PC-9 (cell line): ENCODE measurements around the gene DUS2. TPM values are rescaled to one million over a fixed set of nuclear protein-coding genes. Genes with fewer than 3 reads are reported as not detected.

Source experiments
- BruUV-seq: library from RNA; stranded (reverse); fragments of 400-500 nt; replicated peaks from 2 replicates; lab custom pipeline; 2021; lab: Mats Ljungman, UMichigan
- CTCF ChIA-PET: fragments of 300-600 bp; sonication (Branson Sonifier 250); formaldehyde crosslinking; loops from one replicate; lab custom pipeline; 2022; ENCODE audit warnings: antibody characterized with exemption; lab: Charles Lee
- POLR2A ChIA-PET: fragments of 300-600 bp; sonication (Branson Sonifier 250); formaldehyde crosslinking; loops from one replicate; lab custom pipeline; 2022; ENCODE audit warnings: antibody characterized with exemption; ENCODE audit not compliant: unreplicated experiment; lab: Charles Lee
- DNase-seq, 2 experiments: peaks; one replicate each; pipeline versions ENCODE4 v3.0.0 to v3.0.0-alpha.2; 2015 to 2022; ENCODE audit warnings: mixed read lengths in 1 of 2
- H2AFZ ChIP-seq: fragments of 200-600 bp; sonication (generic); 2 replicates; pipeline ENCODE4 v1.8.1; 2017; ENCODE audit warnings: antibody characterized with exemption
- H3F3A ChIP-seq: fragments of 200-600 bp; sonication (generic); 2 replicates; pipeline ENCODE4 v1.8.1; 2017; ENCODE audit warnings: antibody characterized with exemption, mild to moderate bottlenecking, low read depth; ENCODE audit not compliant: insufficient read depth
- H3K27ac ChIP-seq: fragments of 200-600 bp; sonication (generic); 2 replicates; pipeline ENCODE4 v1.6.1; 2016; ENCODE audit warnings: mixed run types
- H3K27me3 ChIP-seq: fragments of 200-600 bp; sonication (generic); 2 replicates; pipeline ENCODE4 v1.6.1; 2016; ENCODE audit warnings: low read depth, mixed run types; ENCODE audit not compliant: insufficient read depth
- H3K36me3 ChIP-seq: fragments of 200-600 bp; sonication (generic); 2 replicates; pipeline ENCODE4 v1.6.1; 2016; ENCODE audit warnings: low read depth, mixed run types
- H3K4me1 ChIP-seq: fragments of 200-600 bp; sonication (generic); replicated peaks from 2 replicates; pipeline ENCODE4 v1.6.1; 2016; ENCODE audit warnings: mixed run types; ENCODE audit not compliant: insufficient read depth
- H3K4me2 ChIP-seq: fragments of 200-600 bp; sonication (generic); 2 replicates; pipeline ENCODE4 v1.6.1; 2017; ENCODE audit warnings: mixed run types
- H3K4me3 ChIP-seq: fragments of 200-600 bp; sonication (generic); 2 replicates; pipeline ENCODE4 v1.6.1; 2016; ENCODE audit warnings: mixed run types
- H3K79me2 ChIP-seq: fragments of 200-600 bp; sonication (generic); 2 replicates; pipeline ENCODE4 v1.6.1; 2017; ENCODE audit warnings: low read depth, mixed run types
- H3K9me2 ChIP-seq: fragments of 200-600 bp; sonication (generic); 2 replicates; pipeline ENCODE4 v1.8.1; 2017; ENCODE audit warnings: mild to moderate bottlenecking; ENCODE audit not compliant: insufficient read depth
- H3K9me3 ChIP-seq: fragments of 200-600 bp; sonication (generic); 2 replicates; pipeline ENCODE4 v1.8.1; 2016; ENCODE audit warnings: low read depth; ENCODE audit not compliant: insufficient read depth
- H4K20me1 ChIP-seq: fragments of 200-600 bp; sonication (generic); 2 replicates; pipeline ENCODE4 v1.8.1; 2017; ENCODE audit not compliant: insufficient read depth
- EZH2 ChIP-seq: fragments of 200-600 bp; sonication (generic); IDR thresholded peaks from 2 replicates; pipeline ENCODE4 v1.8.0; 2017; ENCODE audit warnings: antibody characterized with exemption, low read depth
- intact Hi-C: fragments of 100-400 bp; cut with micrococcal nuclease; formaldehyde crosslinking; loops from one replicate; pipeline ENCODE4 v1.10.0; 2022; ENCODE audit not compliant: unreplicated experiment
- total RNA-seq: library from RNA; stranded (reverse); gene quantifications from 2 replicates; pipeline ENCODE4 v1.2.3, GENCODE V29; 2021
- TF ChIP-seq, protein P1 (sequence below): fragments of 200-600 bp; sonication (generic); conservative IDR thresholded peaks from 2 replicates; pipeline ENCODE4 v1.6.1; 2017; ENCODE audit warnings: mixed run types, antibody characterized with exemption, mild to moderate bottlenecking, moderate library complexity

DUS2 gene
- total RNA-seq, 1 experiment from 2014 or later, result 29.7 TPM

DNA sequence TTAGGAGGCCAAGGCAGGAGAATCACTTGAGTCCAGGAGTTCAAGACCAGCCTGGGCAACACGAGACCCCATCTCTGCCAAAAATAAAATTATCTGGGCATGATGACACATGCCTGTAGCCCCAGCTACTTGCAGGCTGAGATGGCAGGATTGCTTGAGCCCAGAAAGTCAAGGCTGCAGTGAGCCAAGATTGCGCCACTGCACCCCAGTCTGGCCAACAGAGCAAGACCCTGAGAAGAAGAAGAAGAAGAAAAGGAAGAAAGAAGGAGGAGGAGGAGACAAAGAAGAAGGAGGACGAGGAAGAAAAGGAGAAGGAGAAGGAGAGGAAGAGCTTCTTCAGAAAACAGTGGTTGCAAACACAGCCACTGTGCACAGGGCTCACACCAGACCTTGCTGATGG, 34.4 kb upstream of the DUS2 start:
- ChIA-PET CTCF (interaction anchor here (0.7 kb wide), 1 partner anchor 44 kb away, joined by 3 read pairs; no protein-coding TSS in a partner anchor), POLR2A (no interaction called here)
- H3K9me3 ChIP-seq, result no peaks in the 10 kb centered on the region
- no peak for TF ChIP-seq EZH2
- TF ChIP-seq, protein P1, sequence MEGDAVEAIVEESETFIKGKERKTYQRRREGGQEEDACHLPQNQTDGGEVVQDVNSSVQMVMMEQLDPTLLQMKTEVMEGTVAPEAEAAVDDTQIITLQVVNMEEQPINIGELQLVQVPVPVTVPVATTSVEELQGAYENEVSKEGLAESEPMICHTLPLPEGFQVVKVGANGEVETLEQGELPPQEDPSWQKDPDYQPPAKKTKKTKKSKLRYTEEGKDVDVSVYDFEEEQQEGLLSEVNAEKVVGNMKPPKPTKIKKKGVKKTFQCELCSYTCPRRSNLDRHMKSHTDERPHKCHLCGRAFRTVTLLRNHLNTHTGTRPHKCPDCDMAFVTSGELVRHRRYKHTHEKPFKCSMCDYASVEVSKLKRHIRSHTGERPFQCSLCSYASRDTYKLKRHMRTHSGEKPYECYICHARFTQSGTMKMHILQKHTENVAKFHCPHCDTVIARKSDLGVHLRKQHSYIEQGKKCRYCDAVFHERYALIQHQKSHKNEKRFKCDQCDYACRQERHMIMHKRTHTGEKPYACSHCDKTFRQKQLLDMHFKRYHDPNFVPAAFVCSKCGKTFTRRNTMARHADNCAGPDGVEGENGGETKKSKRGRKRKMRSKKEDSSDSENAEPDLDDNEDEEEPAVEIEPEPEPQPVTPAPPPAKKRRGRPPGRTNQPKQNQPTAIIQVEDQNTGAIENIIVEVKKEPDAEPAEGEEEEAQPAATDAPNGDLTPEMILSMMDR, result no peak
- BruUV-seq, result no TSS peak
- H3K36me3 ChIP-seq, result no peaks in the 10 kb centered on the region
- H3K4me1 ChIP-seq, result peaks cover 9% of the 10 kb centered on the region
- no peak for DNase-seq
- intact Hi-C loops, result no loop called here
- no peaks in the 10 kb centered on the region for H3K27me3 ChIP-seq
- H2AFZ ChIP-seq, result no peak overlapping the region
- no peak overlapping the region for H3K4me3 ChIP-seq
- H3K79me2 ChIP-seq, result no peaks in the 10 kb centered on the region
- H3K27ac ChIP-seq, result no peak overlapping the region
- no peak overlapping the region for H3K4me2 ChIP-seq
- H3F3A ChIP-seq, result no peaks in the 10 kb centered on the region
- H3K9me2 ChIP-seq, result no peaks in the 10 kb centered on the region
- H4K20me1 ChIP-seq, result no peaks in the 10 kb centered on the region

DNA sequence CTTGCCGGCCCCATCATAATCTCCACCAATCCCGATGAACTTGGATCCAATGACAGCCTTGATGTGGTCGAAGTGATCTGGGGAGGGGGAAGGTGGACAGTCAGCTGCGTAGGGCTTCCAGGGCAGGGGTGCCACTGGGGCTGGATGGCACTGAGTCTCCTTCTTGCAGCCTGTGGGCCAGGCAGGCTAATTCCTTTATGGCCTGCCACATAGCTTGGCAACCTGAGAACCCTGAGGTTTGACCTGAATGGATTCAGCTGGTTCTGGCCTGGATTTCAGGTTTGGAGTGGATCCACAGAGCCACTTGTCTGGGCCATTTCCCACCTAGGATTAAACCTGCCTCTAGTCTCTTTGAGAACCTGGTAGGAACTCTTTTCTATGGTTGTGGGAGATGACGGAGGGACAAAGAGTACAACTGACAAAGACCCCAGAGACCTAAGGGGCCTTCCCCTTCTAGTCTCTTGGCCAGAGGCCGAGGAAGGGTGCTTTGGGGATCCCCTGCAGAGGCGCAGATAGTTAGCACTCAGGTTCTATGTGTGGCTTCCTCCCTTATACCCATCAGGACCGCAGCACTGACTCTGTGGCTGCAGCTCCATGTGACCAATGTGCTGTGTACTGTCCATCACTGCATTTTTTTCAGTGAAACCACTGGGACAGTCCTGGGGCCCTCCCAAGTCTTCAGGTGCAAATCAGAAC, 33.6 kb upstream of the DUS2 start:
- no peaks in the 10 kb centered on the region for H3F3A ChIP-seq
- H3K27me3 ChIP-seq, result no peaks in the 10 kb centered on the region
- no TSS peak for BruUV-seq
- intact Hi-C loops, result no loop called here
- no peak overlapping the region for H3K27ac ChIP-seq
- no peaks in the 10 kb centered on the region for H3K9me3 ChIP-seq
- H3K4me2 ChIP-seq, result no peak overlapping the region
- ChIA-PET POLR2A (no interaction called here), CTCF (no interaction called here)
- H3K4me1 ChIP-seq, result peaks cover 9% of the 10 kb centered on the region
- DNase-seq, result no peak
- H3K4me3 ChIP-seq, result no peak overlapping the region
- no peaks in the 10 kb centered on the region for H3K36me3 ChIP-seq
- H3K79me2 ChIP-seq, result no peaks in the 10 kb centered on the region
- TF ChIP-seq, protein P1, result no peak
- no peak for TF ChIP-seq EZH2
- H2AFZ ChIP-seq, result no peak overlapping the region
- H3K9me2 ChIP-seq, result no peaks in the 10 kb centered on the region
- no peaks in the 10 kb centered on the region for H4K20me1 ChIP-seq

DNA sequence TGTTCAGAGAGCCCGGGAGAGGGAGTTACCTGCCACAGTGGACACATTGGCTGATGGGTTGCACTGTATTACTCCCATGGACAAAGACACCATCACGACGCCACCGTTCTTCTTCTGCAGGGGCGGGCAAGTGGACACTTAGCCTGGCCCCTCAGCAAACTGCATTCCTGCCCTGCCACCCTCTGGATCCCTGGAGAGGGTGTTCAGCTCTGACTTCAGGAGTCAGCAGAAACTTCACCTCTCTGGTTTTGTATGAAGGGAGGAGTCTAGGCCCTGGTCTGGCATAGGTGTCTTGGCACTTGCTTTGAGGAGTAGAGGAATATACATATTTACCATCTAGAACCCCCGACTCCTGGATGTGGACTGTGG, 33.1 kb upstream of the DUS2 start:
- TF ChIP-seq, protein P1, result no peak
- TF ChIP-seq EZH2, result no peak
- no peaks in the 10 kb centered on the region for H3K79me2 ChIP-seq
- H4K20me1 ChIP-seq, result no peaks in the 10 kb centered on the region
- H3K27me3 ChIP-seq, result no peaks in the 10 kb centered on the region
- no peaks in the 10 kb centered on the region for H3K36me3 ChIP-seq
- no peak for DNase-seq
- CTCF ChIA-PET, result no interaction called here
- no peak overlapping the region for H2AFZ ChIP-seq
- BruUV-seq, result no TSS peak
- no peaks in the 10 kb centered on the region for H3K9me2 ChIP-seq
- H3K9me3 ChIP-seq, result no peaks in the 10 kb centered on the region
- H3K4me1 ChIP-seq, result peaks cover 5% of the 10 kb centered on the region
- no peaks in the 10 kb centered on the region for H3F3A ChIP-seq
- POLR2A ChIA-PET, result no interaction called here
- H3K4me3 ChIP-seq, result no peak overlapping the region
- intact Hi-C loops, result no loop called here
- H3K27ac ChIP-seq, result no peak overlapping the region
- no peak overlapping the region for H3K4me2 ChIP-seq
